Sigmoid colon (tissue), 7 donors: ENCODE data around the gene PFDN6. TPM values are rescaled to one million over a fixed set of nuclear protein-coding genes. Genes with fewer than 3 reads are reported as not detected.

Experiments used
- DNase-seq: peaks from one replicate; pipeline ENCODE4 v3.0.0-alpha.2; 2019
- H3K27ac ChIP-seq, 4 donors: fragments of 200-600 bp; sonication (generic); one replicate each; pipeline ENCODE4 v1.5.1; 2016 to 2019; ENCODE audit warnings: mild to moderate bottlenecking in 1 of 4
- H3K27me3 ChIP-seq, 3 donors: fragments of 200-600 bp; sonication (generic); one replicate each; pipeline ENCODE4 v1.5.1; 2019; ENCODE audit warnings: mild to moderate bottlenecking in 1 of 3
- H3K36me3 ChIP-seq, 4 donors: fragments of 200-600 bp; sonication (generic); one replicate each; pipeline ENCODE4 v1.5.1; 2016 to 2019
- H3K4me1 ChIP-seq, 4 donors: fragments of 200-600 bp; sonication (generic); one replicate each; pipeline ENCODE4 v1.5.1; 2017 to 2019
- H3K4me3 ChIP-seq, 4 donors: fragments of 200-600 bp; sonication (generic); one replicate each; pipeline ENCODE4 v1.5.1; 2017 to 2019; ENCODE audit warnings: mild to moderate bottlenecking in 2 of 4, moderate library complexity in 1 of 4
- H3K9me3 ChIP-seq, 4 donors: fragments of 200-600 bp in 3 of 4; sonication (generic) in 3 of 4; one replicate each; pipeline versions ENCODE4 v1.5.1 to v1.6.1; 2013 to 2019
- EP300 ChIP-seq, 4 donors: sonication (generic); formaldehyde crosslinking; IDR thresholded peaks; one replicate each; pipeline ENCODE4 v1.6.1; 2017; ENCODE audit warnings: antibody characterized with exemption in 4 of 4
- POLR2A ChIP-seq, 2 donors: fragments of 450-650 bp; IDR thresholded peaks; one replicate each; pipeline ENCODE4 v1.6.1; 2016; ENCODE audit warnings: antibody characterized with exemption in 2 of 2, mild to moderate bottlenecking in 2 of 2, moderate library complexity in 2 of 2
- POLR2AphosphoS5 ChIP-seq, 4 donors: sonication (generic); formaldehyde crosslinking; IDR thresholded peaks; one replicate each; pipeline ENCODE4 v1.6.1; 2017; ENCODE audit warnings: antibody characterized with exemption in 4 of 4
- WGBS, 2 donors: extraction: QIAGEN DNeasy Blood & Tissue Kit; methylation state at CpG; one replicate each; pipeline ENCODE4 v1.1.7; 2013; 5-methylcytosine and 5-hydroxymethylcytosine counted together
- intact Hi-C: fragments of 100-400 bp; cut with DNase I; formaldehyde crosslinking; loops from one replicate; pipeline ENCODE4 v1.15.1; 2023
- polyA plus RNA-seq, 3 donors: library from polyadenylated mRNA; stranded (reverse); fragments of 200-250 nt; gene quantifications; one replicate each; pipeline ENCODE4 v1.2.3, GENCODE V29; 2013
- total RNA-seq, 4 donors: library from RNA; depleted of rRNA; stranded (reverse); fragments of >200 nt; gene quantifications; one replicate each; pipeline ENCODE4 v1.1.0, GENCODE V29; 2016
- TF ChIP-seq, protein P1 (sequence below), 4 experiments: fragments of 450-650 bp in 3 of 4; fragments of 200-600 bp in 1 of 4; IDR thresholded peaks; one replicate each; pipeline ENCODE4 v1.5.1; 2016 to 2019; ENCODE audit warnings: antibody characterized with exemption in 4 of 4, mild to moderate bottlenecking in 3 of 4, moderate library complexity in 2 of 4
- donor health status: healthy with polysubstance abuse.
- donor health status: Bipolar disorder and iron deficiency.
- donor health status: healthy.

Gene PFDN6
- total and polyA plus RNA-seq, 7 donors: 7.5 to 173 (median 56.1) TPM

DNA sequence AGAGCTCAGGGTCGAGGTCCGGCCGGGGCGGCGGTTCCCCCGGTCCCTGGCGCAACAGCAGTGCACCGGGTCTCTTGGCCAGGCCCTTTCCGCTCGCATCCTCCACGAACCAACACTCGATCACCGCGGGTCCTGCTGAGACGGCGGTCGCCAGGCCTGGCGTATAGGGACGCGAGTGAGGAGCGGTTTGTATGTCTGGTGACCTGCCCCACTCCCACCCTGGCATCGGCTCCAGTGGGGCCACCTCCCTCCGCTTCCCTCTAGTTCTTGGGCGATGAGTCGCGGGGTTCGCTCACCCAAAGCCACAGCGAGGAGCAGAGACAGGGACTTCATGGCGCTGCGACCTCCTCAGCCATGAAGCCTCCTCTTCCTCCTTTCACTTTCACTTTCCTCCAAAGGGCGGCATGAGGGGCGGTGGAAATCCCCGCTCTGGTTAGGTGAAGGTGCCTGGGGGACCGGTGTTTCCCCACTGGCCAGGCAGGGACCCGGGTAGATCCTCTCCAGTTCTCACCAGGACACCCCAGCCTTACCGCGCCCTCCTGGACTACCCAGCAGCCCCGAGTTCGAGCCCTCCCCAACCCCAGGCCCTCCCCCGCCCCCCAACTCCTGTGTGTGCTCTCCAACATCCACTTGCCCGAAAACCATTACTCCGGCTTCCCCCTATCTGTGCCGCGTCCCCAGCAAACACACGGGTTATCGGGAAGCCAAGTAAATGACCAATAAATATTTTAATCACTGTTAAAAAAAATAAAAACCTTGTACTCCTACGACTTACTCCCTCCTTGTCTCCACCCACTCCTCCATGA lies 24.5 kb downstream of the PFDN6 start, which contains the start of gene TAPBP:
Gene TAPBP, minus strand, starts transcription at position 370 of the 806 bp plus-strand sequence. Its CDS starts 37 bp downstream, at position 333.
- peak; percentile 83 for DNase-seq
- Histone ChIP-seq H3K27ac (peak within 1 kb of the TSS; percentile 90 to 97 (median 95)), H3K9me3 (no peaks in the 10 kb centered on the region), H3K4me1 (peaks cover 0 to 65% (median 50%) of the 10 kb centered on the region in 4 donors), H3K36me3 (peaks cover 0 to 25% (median 2%) of the 10 kb centered on the region in 4 donors), H3K4me3 (peak within 1 kb of the TSS; percentile 65 to 89 (median 78)), H3K27me3 (no peaks in the 10 kb centered on the region)
- intact Hi-C loops: loop anchor here (1.0 kb wide), 1 partner anchor 15 kb away; no protein-coding TSS in a partner anchor
- WGBS, 2 donors: 1% methylated on average over 47 of the region's 47 CpGs
- TF ChIP-seq POLR2A (IDR thresholded peaks at IDR 0.05): peak in 1 of 2 donors; percentile 25
- peak; percentile 64 to 80 (median 78) for TF ChIP-seq POLR2AphosphoS5 (IDR thresholded peaks at IDR 0.05)
- TF ChIP-seq, protein P1, sequence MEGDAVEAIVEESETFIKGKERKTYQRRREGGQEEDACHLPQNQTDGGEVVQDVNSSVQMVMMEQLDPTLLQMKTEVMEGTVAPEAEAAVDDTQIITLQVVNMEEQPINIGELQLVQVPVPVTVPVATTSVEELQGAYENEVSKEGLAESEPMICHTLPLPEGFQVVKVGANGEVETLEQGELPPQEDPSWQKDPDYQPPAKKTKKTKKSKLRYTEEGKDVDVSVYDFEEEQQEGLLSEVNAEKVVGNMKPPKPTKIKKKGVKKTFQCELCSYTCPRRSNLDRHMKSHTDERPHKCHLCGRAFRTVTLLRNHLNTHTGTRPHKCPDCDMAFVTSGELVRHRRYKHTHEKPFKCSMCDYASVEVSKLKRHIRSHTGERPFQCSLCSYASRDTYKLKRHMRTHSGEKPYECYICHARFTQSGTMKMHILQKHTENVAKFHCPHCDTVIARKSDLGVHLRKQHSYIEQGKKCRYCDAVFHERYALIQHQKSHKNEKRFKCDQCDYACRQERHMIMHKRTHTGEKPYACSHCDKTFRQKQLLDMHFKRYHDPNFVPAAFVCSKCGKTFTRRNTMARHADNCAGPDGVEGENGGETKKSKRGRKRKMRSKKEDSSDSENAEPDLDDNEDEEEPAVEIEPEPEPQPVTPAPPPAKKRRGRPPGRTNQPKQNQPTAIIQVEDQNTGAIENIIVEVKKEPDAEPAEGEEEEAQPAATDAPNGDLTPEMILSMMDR (IDR thresholded peaks at IDR 0.05): no peak
- TF ChIP-seq EP300 (IDR thresholded peaks at IDR 0.05): no peak

DNA sequence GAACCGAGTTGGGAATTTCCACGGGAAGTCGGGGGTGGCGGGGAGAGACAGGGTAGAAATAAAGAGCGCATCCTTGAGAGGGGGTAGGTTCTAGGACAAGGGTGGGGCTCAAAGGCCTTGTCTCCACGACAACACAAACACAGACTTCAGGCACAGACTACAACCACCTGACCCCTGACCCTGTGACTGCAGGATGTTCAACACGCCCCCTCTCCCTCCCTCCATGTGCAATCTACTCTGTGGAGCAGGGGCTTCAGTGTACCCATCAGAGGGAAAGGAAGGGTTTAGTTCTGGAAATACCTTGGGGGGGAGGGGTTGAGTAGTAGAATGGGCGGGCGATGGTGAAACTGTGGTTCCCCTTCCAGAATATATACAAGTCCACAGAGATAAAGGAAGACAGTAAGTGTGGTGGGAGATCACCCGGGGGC lies 25.1 kb downstream of the PFDN6 start:
- H3K4me1 ChIP-seq: peaks cover 0 to 69% (median 54%) of the 10 kb centered on the region in 4 donors
- H3K36me3 ChIP-seq: peaks cover 4 to 29% (median 8%) of the 10 kb centered on the region in 4 donors
- TF ChIP-seq, protein P1 (IDR thresholded peaks at IDR 0.05): no peak
- peak in 1 of 4 donors; percentile 27 for TF ChIP-seq POLR2AphosphoS5 (IDR thresholded peaks at IDR 0.05)
- H3K4me3 ChIP-seq: peak overlapping the region; percentile 65 to 89 (median 78)
- 0 to 3% methylated on average over 10 of the region's 10 CpGs for WGBS, 2 donors
- H3K27ac ChIP-seq: peak overlapping the region; percentile 90 to 97 (median 95)
- DNase-seq: peak; percentile 89
- no peaks in the 10 kb centered on the region for H3K27me3 ChIP-seq
- no peaks in the 10 kb centered on the region for H3K9me3 ChIP-seq
- intact Hi-C loops: loop anchor here (1.0 kb wide), 1 partner anchor 15 kb away; no protein-coding TSS in a partner anchor

DNA sequence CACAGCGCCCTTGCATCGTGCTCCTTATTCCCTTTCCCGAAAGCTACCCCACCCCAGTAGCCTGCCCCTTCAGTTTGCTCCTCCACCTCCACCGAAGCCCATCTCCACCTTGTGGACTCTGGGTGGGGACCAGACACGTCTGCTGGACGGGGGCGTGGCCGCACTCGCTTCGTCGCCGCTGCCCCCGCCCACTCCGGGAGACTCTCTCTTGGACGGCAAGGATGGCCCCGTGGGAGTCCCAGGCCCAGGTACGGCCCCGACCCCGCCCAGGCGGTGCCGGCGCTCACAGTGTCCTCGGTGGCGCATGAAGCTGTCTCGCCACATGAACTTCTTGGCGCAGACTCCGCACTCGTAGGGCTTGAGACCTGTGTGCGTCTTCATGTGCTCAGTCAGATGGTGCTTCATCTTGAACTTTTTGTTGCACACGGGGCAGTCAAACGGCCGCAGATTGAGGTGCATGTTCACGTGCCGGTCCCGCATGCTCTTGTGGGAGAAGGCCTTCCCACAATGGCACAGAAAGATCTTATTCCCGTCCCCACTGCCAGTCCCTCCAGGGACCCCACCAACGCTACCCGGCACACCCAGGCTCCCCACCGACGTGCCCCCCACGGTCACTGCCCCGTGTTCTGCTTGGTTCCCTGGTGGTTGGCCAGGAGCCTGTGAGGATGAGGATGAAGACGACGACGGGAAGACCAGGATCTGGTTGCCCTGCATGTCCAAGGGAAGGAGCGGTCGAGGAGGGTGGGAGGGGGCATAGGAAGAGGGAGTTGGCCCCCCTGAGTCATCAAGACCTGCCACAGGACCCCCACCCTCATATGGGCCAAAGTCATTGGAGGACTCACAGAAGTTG lies 25.8 kb downstream of the PFDN6 start:
- peaks cover 0 to 74% (median 58%) of the 10 kb centered on the region in 4 donors for H3K4me1 ChIP-seq
- H3K27ac ChIP-seq: peak overlapping the region; percentile 90 to 97 (median 95)
- H3K27me3 ChIP-seq: no peaks in the 10 kb centered on the region
- 23 to 51% methylated on average over 47 of the region's 47 CpGs for WGBS, 2 donors
- intact Hi-C loops: loop anchor here (1.0 to 5.0 kb wide), 2 partner anchors 16 to 112 kb away; no protein-coding TSS in a partner anchor
- TF ChIP-seq POLR2A (IDR thresholded peaks at IDR 0.05) (no peak), POLR2AphosphoS5 (IDR thresholded peaks at IDR 0.05) (peak in 1 of 4 donors; percentile 11)
- no peaks in the 10 kb centered on the region for H3K9me3 ChIP-seq
- H3K36me3 ChIP-seq: peaks cover 9 to 30% (median 13%) of the 10 kb centered on the region in 4 donors
- DNase-seq: peak; percentile 80
- H3K4me3 ChIP-seq: peak overlapping the region; percentile 65 to 89 (median 78)

DNA sequence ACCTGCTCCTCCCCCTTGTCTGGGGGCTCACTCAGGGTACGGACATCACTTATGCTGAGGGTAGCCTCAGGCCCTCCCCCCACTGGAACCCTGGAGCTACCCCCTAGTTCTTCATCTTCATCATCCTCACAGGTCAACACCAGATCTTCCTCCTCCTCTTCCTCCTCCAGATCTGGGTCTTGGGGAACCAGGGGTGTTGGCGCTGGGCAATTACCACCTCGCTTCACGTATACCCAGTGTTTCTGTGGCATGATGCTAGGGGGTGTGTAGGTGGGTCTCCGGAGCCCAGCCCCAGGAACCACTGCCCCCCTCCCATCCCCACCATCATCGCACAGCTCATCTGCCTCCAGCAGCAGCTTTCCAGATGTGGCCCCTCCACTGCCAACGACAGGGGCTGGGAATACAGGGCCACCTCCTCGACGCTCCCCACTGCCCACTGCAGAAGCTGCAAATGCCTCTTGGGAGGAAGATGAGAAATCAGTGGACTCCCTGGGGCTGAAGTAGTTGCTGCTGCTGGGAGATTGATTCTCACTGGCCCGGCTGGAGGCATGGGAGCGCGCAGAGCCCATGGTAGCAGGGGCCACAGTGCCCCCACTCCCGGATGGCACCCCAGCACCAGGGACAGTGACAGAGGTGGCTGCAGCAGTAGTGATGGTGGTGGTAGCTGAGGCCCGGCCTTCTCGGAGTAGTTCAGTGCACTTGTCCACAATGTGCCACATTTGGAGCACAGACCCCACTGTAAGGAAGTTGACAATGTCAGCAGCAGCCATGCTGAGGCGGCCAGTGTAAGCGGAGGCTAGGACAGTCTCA lies 26.6 kb downstream of the PFDN6 start:
- Histone ChIP-seq H3K4me3 (no peak overlapping the region), H3K27me3 (no peaks in the 10 kb centered on the region), H3K4me1 (peaks cover 0 to 80% (median 63%) of the 10 kb centered on the region in 4 donors), H3K9me3 (no peaks in the 10 kb centered on the region), H3K36me3 (peaks cover 14 to 30% (median 19%) of the 10 kb centered on the region in 4 donors), H3K27ac (peak overlapping the region; percentile 8 to 96 (median 88))
- intact Hi-C loops: loop anchor here (5.0 kb wide), 1 partner anchor 111 kb away; no protein-coding TSS in a partner anchor
- WGBS, 2 donors: 92 to 93% methylated on average over 17 of the region's 17 CpGs
- TF ChIP-seq, protein P1 (IDR thresholded peaks at IDR 0.05): no peak
- TF ChIP-seq POLR2AphosphoS5 (IDR thresholded peaks at IDR 0.05): no peak
- no peak for TF ChIP-seq EP300 (IDR thresholded peaks at IDR 0.05)
- no peak for TF ChIP-seq POLR2A (IDR thresholded peaks at IDR 0.05)
- DNase-seq: peak; percentile 63
